ENCODE measurements around the gene TAGLN2.

DNA sequence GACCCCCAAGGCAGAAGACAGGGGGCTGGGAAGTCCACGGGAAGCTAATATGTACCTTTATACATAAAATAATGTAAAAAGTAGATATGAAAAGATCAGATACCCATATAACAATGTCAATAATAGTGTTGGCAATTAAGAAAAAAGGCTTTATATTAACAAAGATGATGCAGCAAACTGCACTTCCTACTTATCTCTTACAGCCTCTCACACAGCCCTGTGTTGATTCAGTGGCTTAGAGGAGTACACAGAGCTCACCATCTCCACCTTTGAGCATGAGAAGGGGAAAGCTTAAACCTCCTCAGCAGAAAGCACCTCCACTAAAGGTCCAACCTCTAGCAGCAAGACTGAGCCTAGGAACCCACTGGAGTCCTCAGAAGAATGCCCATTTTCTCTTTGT, 55.7 kb downstream of the TAGLN2 start:
- TF ChIP-seq FOXP4 (CRISPR knock-in tag; IDR thresholded peaks at IDR 0.05) (no peak), CBFB (CRISPR knock-in tag; IDR thresholded peaks at IDR 0.05; ENCODE audit: low read depth) (no peak), ATF6 (CRISPR knock-in tag; IDR thresholded peaks at IDR 0.05) (no peak), CTCF (IDR thresholded peaks at IDR 0.05) (no peak), ZNF281 (CRISPR knock-in tag; IDR thresholded peaks at IDR 0.05) (no peak), NR3C1 (CRISPR knock-in tag; conservative IDR thresholded peaks at IDR 0.05; ENCODE audit: low read depth) (no peak), IRF2 (CRISPR knock-in tag; IDR thresholded peaks at IDR 0.05; ENCODE audit: borderline replicate concordance, low read depth) (no peak), CREM (CRISPR knock-in tag; IDR thresholded peaks at IDR 0.05) (no peak), ZBTB21 (CRISPR knock-in tag; IDR thresholded peaks at IDR 0.05; ENCODE audit: borderline replicate concordance) (no peak), ZNF232 (CRISPR knock-in tag; IDR thresholded peaks at IDR 0.05) (no peak), ELF4 (CRISPR knock-in tag; IDR thresholded peaks at IDR 0.05; ENCODE audit: low read depth) (no peak), JUN (CRISPR knock-in tag; IDR thresholded peaks at IDR 0.05) (no peak)
- TF ChIP-seq, protein P1, sequence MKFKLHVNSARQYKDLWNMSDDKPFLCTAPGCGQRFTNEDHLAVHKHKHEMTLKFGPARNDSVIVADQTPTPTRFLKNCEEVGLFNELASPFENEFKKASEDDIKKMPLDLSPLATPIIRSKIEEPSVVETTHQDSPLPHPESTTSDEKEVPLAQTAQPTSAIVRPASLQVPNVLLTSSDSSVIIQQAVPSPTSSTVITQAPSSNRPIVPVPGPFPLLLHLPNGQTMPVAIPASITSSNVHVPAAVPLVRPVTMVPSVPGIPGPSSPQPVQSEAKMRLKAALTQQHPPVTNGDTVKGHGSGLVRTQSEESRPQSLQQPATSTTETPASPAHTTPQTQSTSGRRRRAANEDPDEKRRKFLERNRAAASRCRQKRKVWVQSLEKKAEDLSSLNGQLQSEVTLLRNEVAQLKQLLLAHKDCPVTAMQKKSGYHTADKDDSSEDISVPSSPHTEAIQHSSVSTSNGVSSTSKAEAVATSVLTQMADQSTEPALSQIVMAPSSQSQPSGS (CRISPR knock-in tag; IDR thresholded peaks at IDR 0.05; ENCODE audit: borderline replicate concordance, low read depth) = no peak
